ENCODE measurements around the gene C14orf39. TPM values are rescaled to one million over a fixed set of nuclear protein-coding genes. Genes with fewer than 3 reads are reported as not detected.

Gene C14orf39
- not detected for total RNA-seq

DNA sequence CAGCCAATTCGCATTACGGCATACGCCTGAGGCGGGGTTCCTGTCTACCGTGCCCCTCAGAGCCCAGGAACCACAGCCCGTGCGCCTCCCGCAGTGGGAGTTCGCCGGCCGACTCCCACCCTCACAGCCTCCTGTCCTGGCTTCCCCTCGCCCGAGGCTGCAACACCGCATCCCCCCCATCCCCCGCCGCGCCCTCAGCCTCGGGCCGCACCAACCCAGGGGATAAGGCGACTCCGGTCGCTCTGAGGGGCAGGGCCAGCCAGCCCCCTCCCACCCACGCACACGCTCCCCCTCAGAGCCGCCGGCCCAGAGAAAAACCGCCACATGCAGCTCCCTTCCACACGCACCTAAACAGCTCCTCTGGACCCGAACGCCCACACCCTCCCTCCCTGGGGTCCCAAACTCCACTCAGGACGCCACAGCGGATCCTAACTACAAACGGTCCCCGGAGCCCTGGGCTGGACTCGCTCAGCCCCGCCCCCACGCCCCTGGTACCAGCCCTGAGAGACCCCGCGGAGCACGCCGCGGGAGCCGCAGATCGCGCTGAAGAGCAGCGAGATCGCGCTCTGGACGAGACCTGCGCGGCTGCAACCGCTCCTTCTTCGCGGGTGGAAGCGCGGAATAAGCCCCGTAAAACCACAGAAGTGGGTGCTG, at the start of gene C14orf39:
Gene C14orf39, minus strand, starts transcription at position 466 of the 654 bp plus-strand sequence. CDS start 985 bp downstream, outside the sequence.
- Histone ChIP-seq H3K4me3 (ENCODE audit: low read length) (no peak within 1 kb of the TSS), H3K4me1 (ENCODE audit: insufficient read depth, low read length) (peaks cover 6% of the 10 kb centered on the region), H3K27me3 (ENCODE audit: insufficient read depth, low read length) (peaks cover 70% of the 10 kb centered on the region), H3K9me3 (ENCODE audit: low read depth, low read length) (peaks cover 1% of the 10 kb centered on the region)

- no peak overlapping the region for H3K4me3 ChIP-seq (ENCODE audit: low read length)
- H3K4me1 ChIP-seq (ENCODE audit: insufficient read depth, low read length): no peaks in the 10 kb centered on the region
- H3K27me3 ChIP-seq (ENCODE audit: insufficient read depth, low read length): peaks cover 18% of the 10 kb centered on the region
These were observed 46.6 kb upstream of the C14orf39 start for GRCh38 chr14:60532442-60532841.

DNA sequence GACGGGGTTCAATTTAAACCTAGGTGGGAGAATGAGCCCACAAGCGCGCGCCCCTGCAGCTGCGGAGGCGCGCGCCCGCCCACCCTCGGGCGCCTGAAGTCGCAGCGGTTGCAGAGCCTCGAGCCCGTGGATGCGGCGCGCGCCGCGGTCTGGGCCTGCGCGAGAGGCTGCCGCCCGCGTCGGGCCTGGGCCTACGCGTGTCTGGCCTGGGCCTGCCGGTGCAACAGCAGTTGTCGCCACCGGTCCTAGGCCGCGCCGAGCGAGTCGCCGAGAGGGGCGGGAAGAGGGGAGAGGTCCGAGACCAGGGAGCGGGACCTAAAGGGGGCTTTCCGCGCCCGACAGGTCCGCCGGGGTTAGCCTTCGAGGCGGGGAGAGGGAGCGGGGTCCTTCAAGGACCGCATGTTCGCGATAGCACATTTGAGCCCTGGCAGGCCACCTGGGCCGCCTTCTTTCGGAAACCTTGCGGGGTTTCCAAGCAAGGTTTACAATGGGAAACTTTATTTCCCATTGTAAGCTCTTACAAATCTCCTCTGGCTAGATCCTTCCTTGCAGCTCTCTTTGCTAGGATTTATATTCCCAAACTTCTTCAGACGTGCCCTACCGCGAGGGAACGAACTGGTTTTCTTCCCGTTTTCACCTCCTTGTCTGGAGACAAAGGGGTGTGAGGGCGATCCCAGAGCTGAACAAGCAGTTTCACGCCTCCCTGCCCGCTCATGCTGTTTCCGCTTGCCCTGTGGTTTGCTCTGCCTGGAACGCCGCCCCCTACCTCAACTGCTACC, 29.8 kb upstream of the C14orf39 start:
- Histone ChIP-seq H3K4me3 (ENCODE audit: low read length) (no peak overlapping the region), H3K9me3 (ENCODE audit: low read depth, low read length) (no peaks in the 10 kb centered on the region), H3K27me3 (ENCODE audit: insufficient read depth, low read length) (peaks cover 76% of the 10 kb centered on the region), H3K4me1 (ENCODE audit: insufficient read depth, low read length) (peaks cover 20% of the 10 kb centered on the region)

More at GRCh38 chr14:60532442-60532841, 46.6 kb upstream of the C14orf39 start:
- H3K9me3 ChIP-seq (ENCODE audit: low read depth, low read length): no peaks in the 10 kb centered on the region

DNA sequence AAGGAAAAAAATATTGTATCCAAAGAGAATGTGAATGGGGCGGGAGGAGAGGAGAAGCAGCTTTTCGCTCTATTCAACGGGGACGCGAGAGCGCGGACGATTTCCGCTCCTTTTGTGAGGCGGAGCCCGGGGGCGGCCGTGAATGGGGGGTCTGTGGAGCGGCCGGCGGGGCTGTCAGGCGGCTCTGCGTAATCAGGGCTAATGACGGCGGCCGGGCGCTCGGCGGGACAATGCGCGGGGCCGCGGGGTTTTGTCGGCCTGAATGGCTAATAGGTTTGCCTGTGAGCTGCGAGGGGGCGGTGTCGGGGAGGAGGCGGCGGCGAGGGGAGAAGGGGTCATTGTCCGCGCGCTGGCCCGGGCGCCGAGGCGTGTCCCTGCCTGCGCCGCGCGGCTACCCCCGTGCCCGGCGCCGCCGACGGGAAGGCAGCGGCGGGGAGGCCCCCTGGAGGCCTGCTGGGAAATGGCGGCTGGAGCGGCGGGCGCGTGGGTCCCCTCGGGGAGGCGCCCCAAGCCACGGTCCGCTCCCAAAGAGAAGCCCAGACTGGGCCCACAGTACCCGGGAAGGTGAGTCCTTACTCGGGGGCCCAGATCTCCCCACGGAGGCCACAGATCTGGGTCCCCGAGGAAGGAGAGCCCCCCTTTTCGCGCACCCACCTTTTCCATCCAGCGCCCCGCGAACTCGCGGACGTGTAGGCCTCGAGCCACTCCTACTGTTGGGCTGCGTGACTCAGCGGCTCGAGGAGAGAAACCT, 29.1 kb upstream of the C14orf39 start:
- Histone ChIP-seq H3K9me3 (ENCODE audit: low read depth, low read length) (no peaks in the 10 kb centered on the region), H3K27me3 (ENCODE audit: insufficient read depth, low read length) (peaks cover 82% of the 10 kb centered on the region), H3K4me1 (ENCODE audit: insufficient read depth, low read length) (peaks cover 24% of the 10 kb centered on the region), H3K4me3 (ENCODE audit: low read length) (no peak overlapping the region)

DNA sequence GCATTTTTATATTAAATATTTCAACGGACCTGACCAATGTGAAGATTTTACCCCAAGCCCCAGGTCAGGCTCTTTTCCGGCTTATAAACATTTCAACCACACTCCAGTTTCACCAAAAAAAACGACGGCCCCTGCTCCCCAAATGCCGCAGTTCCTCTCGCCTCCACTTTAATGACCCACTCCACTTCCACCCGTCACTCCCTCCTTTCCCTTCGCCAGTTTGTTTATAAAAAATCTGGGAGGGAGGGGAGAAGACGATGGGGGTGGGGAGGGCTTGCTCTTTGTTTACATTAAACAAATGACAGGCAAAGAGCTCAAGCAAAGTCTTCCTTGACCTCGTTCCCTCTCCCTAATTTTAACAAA, 28.5 kb upstream of the C14orf39 start:
- Histone ChIP-seq H3K9me3 (ENCODE audit: low read depth, low read length) (no peaks in the 10 kb centered on the region), H3K4me1 (ENCODE audit: insufficient read depth, low read length) (peaks cover 24% of the 10 kb centered on the region), H3K27me3 (ENCODE audit: insufficient read depth, low read length) (peaks cover 87% of the 10 kb centered on the region), H3K4me3 (ENCODE audit: low read length) (no peak overlapping the region)

- Histone ChIP-seq H3K9me3 (ENCODE audit: low read depth, low read length) (no peaks in the 10 kb centered on the region), H3K4me3 (ENCODE audit: low read length) (no peak overlapping the region), H3K4me1 (ENCODE audit: insufficient read depth, low read length) (peaks cover 28% of the 10 kb centered on the region), H3K27me3 (ENCODE audit: insufficient read depth, low read length) (peaks cover 89% of the 10 kb centered on the region)
These were observed 27.2 kb upstream of the C14orf39 start for GRCh38 chr14:60512973-60513571.

DNA sequence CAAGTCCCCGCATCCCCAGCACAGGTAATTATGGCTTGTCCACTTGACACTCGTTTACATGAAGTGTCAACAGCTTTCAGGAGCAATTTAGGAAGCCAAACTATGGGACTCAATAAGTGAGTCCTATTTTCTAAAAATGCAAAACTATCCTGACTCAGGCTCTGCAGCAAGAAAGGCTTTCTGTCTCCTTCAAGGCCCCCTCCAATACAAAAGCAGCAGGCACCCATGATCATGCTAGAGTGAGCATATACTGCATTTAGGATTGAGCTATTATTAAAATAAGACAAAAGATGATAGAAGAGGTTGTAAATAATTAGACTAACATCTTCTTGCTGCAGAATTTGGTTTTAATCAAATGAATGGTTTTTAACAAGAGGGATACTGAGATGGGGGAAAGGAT, 26.3 kb upstream of the C14orf39 start:
- H3K9me3 ChIP-seq (ENCODE audit: low read depth, low read length): no peaks in the 10 kb centered on the region

GRCh38 chr14:60510951-60511599, 25.2 kb upstream of the C14orf39 start:
- Histone ChIP-seq H3K4me3 (ENCODE audit: low read length) (no peak overlapping the region), H3K9me3 (ENCODE audit: low read depth, low read length) (no peaks in the 10 kb centered on the region), H3K27me3 (ENCODE audit: insufficient read depth, low read length) (peaks cover 97% of the 10 kb centered on the region), H3K4me1 (ENCODE audit: insufficient read depth, low read length) (peaks cover 28% of the 10 kb centered on the region)

More for the DNA sequence above, 26.3 kb upstream of the C14orf39 start:
- H3K27me3 ChIP-seq (ENCODE audit: insufficient read depth, low read length): peaks cover 97% of the 10 kb centered on the region
- H3K4me1 ChIP-seq (ENCODE audit: insufficient read depth, low read length): peaks cover 28% of the 10 kb centered on the region
- no peak overlapping the region for H3K4me3 ChIP-seq (ENCODE audit: low read length)

DNA sequence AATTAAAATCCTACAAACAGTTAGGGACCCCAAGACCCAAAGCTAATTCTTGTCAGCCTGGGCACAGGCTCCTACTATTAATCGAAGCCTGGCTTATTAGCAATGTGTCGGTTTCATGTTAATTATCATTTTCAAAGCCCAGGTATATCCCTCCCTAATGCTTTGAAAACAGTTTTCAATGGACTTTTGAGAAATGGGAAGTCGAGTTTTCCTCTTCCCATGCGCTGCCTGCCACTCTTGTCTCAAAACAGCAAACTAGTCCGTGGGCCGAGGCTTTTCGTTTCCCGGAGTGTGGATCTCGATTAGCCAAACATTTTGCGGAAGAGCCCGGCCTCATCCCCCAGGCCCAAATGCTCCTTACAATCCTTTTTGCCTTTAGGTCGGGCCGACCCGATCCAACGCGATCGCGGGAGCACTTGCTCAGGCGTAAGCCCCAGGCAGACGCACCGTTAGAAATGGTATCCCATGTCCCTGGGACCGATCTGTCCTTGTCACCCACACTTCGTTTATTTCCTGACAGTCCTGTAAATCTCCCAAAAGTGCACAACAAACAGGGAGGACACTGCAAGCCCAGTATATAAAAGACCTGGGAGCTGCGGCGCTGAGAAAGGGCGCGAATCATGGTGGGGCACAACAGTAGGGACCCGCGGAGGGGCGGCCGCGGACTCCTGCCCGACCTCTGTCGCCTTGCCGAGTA, 24.5 kb upstream of the C14orf39 start:
- Histone ChIP-seq H3K4me1 (ENCODE audit: insufficient read depth, low read length) (peaks cover 26% of the 10 kb centered on the region), H3K9me3 (ENCODE audit: low read depth, low read length) (no peaks in the 10 kb centered on the region), H3K4me3 (ENCODE audit: low read length) (no peak overlapping the region), H3K27me3 (ENCODE audit: insufficient read depth, low read length) (peaks cover 97% of the 10 kb centered on the region)

DNA sequence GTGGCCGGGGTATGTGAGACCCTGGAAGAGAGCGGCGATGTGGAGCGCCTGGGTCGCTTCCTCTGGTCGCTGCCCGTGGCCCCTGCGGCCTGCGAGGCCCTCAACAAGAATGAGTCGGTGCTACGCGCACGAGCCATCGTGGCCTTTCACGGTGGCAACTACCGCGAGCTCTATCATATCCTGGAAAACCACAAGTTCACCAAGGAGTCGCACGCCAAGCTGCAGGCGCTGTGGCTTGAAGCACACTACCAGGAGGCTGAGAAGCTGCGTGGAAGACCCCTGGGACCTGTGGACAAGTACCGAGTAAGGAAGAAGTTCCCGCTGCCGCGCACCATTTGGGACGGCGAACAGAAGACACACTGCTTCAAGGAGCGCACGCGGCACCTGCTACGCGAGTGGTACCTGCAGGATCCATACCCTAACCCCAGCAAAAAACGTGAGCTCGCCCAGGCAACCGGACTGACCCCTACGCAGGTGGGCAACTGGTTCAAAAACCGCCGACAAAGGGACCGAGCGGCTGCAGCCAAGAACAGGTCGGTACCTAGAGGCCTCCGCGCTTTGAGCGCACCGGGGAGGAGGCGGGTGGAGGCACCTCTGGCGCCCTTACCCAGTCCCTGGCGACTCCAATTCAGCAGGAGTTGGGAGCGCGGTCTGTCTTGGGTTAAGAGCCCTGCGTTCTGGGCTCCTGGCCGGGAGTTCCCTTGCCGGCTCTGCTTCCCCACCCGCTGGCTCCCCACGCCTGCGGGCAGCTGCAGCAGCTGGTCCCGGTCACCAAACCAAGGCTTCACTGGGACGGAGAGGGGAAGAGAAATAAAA, 23.8 kb upstream of the C14orf39 start:
- peaks cover 100% of the 10 kb centered on the region for H3K27me3 ChIP-seq (ENCODE audit: insufficient read depth, low read length)
- no peaks in the 10 kb centered on the region for H3K9me3 ChIP-seq (ENCODE audit: low read depth, low read length)
- H3K4me1 ChIP-seq (ENCODE audit: insufficient read depth, low read length): peaks cover 18% of the 10 kb centered on the region
- no peak overlapping the region for H3K4me3 ChIP-seq (ENCODE audit: low read length)

DNA sequence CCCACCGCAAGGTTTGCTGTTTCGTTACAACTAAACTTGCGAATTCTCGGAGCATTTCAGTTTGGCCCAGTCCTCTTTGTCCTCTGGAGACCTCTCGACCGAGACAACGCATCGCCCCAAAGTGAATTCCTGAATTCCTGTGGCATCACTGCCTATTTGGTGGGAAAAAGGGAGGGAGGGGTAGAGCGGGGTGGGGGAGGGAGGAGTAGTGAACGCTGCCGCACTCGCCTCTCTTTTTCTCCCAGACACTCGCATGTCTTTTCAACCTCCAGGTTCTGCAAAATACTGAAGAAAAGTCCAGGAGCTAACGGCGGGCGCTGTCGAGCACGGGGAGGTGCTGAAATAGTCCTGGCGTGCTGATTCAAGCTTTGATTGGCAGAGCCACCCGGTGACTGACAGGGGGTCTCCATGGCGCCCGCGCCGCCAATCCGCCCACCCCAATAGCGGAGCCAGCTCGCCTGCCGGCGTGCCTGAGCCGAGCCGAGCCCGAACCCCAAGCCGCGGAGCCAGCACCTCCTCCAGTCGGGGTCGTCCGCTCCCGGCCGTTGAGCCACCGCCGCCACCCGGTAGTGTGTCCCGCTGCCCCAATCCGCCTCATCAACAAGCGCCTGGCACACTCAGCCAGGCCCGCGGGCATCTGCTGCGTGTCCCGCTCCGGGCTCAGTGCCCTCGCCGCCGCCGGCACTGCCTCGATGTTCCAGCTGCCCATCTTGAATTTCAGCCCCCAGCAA, 23.0 kb upstream of the C14orf39 start, which contains the start of gene SIX6:
Gene SIX6, plus strand, starts transcription at position 440 of the 731 bp plus-strand sequence. Its CDS starts 253 bp downstream, at position 693.
- no peak within 1 kb of the TSS for H3K4me3 ChIP-seq (ENCODE audit: low read length)
- no peaks in the 10 kb centered on the region for H3K9me3 ChIP-seq (ENCODE audit: low read depth, low read length)
- H3K27me3 ChIP-seq (ENCODE audit: insufficient read depth, low read length): peaks cover 100% of the 10 kb centered on the region

DNA sequence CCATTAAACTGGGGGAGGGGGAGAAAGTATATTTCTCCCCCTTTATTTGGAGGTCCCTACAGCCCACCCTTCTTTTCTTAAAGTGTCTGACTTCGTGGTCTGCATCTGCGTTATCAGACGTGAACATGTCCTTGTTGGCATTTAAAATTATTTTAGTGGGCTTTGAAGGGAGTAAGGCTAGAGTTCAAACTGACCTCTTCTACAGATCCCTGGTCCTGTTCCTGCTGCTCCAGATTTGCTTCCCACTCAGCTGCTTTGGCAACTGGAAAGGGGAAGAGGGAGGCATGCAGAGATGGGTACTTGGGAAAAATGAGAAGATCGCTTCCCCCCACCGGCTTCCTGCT, 22.5 kb upstream of the C14orf39 start:
- Histone ChIP-seq H3K27me3 (ENCODE audit: insufficient read depth, low read length) (peaks cover 99% of the 10 kb centered on the region), H3K4me3 (ENCODE audit: low read length) (no peak overlapping the region), H3K4me1 (ENCODE audit: insufficient read depth, low read length) (peaks cover 14% of the 10 kb centered on the region), H3K9me3 (ENCODE audit: low read depth, low read length) (no peaks in the 10 kb centered on the region)

More for the DNA sequence above, 23.0 kb upstream of the C14orf39 start, which contains the start of gene SIX6:
- peaks cover 14% of the 10 kb centered on the region for H3K4me1 ChIP-seq (ENCODE audit: insufficient read depth, low read length)

All from mononuclear cell (primary cell).